Epithelial cell of prostate (primary cell): ENCODE data around the gene TMEM154.

Experiments
- DNase-seq: peaks from one replicate; pipeline ENCODE4 v3.0.0-alpha.2; 2011; ENCODE audit warnings: low read depth, low spot score
- H3K27ac ChIP-seq: fragments of 450-650 bp; 2 replicates; pipeline ENCODE4 v1.5.1; 2017; ENCODE audit warnings: mild to moderate bottlenecking

TMEM154 gene

GRCh38 chr4:152605031-152605430 lies 74.8 kb downstream of the TMEM154 start:
- no peak overlapping the region for H3K27ac ChIP-seq
- no peak for DNase-seq

- no peak overlapping the region for H3K27ac ChIP-seq
- no peak for DNase-seq
Measured at GRCh38 chr4:152601156-152601555, 78.6 kb downstream of the TMEM154 start.

- DNase-seq: no peak
- no peak overlapping the region for H3K27ac ChIP-seq
Measured at GRCh38 chr4:152599636-152600035, 80.2 kb downstream of the TMEM154 start.

- no peak for DNase-seq
- H3K27ac ChIP-seq: no peak overlapping the region
Measured at GRCh38 chr4:152599095-152599494, 80.7 kb downstream of the TMEM154 start.

- no peak overlapping the region for H3K27ac ChIP-seq
- DNase-seq: no peak
Measured at GRCh38 chr4:152598454-152598853, 81.3 kb downstream of the TMEM154 start.

GRCh38 chr4:152594978-152595925 lies 84.5 kb downstream of the TMEM154 start:
- no peak for DNase-seq
- no peak overlapping the region for H3K27ac ChIP-seq

- no peak for DNase-seq
- H3K27ac ChIP-seq: no peak overlapping the region
Measured at GRCh38 chr4:152594057-152594456, 85.7 kb downstream of the TMEM154 start.

- no peak overlapping the region for H3K27ac ChIP-seq
- DNase-seq: no peak
Measured at GRCh38 chr4:152591876-152592275, 87.9 kb downstream of the TMEM154 start.

GRCh38 chr4:152591396-152591795 lies 88.4 kb downstream of the TMEM154 start:
- DNase-seq: no peak
- H3K27ac ChIP-seq: peak overlapping the region; percentile 52

GRCh38 chr4:152590179-152591031 lies 89.4 kb downstream of the TMEM154 start:
- peak overlapping the region; percentile 52 for H3K27ac ChIP-seq
- peak; percentile 77 for DNase-seq

- no peak for DNase-seq
- no peak overlapping the region for H3K27ac ChIP-seq
Measured at GRCh38 chr4:152588869-152589268, 90.9 kb downstream of the TMEM154 start.

- no peak overlapping the region for H3K27ac ChIP-seq
- no peak for DNase-seq
Measured at GRCh38 chr4:152587127-152587526, 92.7 kb downstream of the TMEM154 start.

- H3K27ac ChIP-seq: no peak overlapping the region
- no peak for DNase-seq
Measured at GRCh38 chr4:152586668-152587067, 93.1 kb downstream of the TMEM154 start.

- no peak for DNase-seq
- no peak overlapping the region for H3K27ac ChIP-seq
Measured at GRCh38 chr4:152585023-152585441, 94.8 kb downstream of the TMEM154 start.

GRCh38 chr4:152581536-152582160 lies 98.1 kb downstream of the TMEM154 start:
- H3K27ac ChIP-seq: no peak overlapping the region
- no peak for DNase-seq

GRCh38 chr4:152579916-152580315 lies 99.9 kb downstream of the TMEM154 start:
- DNase-seq: no peak
- H3K27ac ChIP-seq: no peak overlapping the region

- no peak for DNase-seq
Measured at GRCh38 chr4:152579107-152579764, 100.6 kb downstream of the TMEM154 start.

GRCh38 chr4:152578670-152579069 lies 101.1 kb downstream of the TMEM154 start:
- H3K27ac ChIP-seq: no peak overlapping the region
- DNase-seq: no peak

More at GRCh38 chr4:152579107-152579764, 100.6 kb downstream of the TMEM154 start:
- H3K27ac ChIP-seq: no peak overlapping the region

GRCh38 chr4:152577708-152578396 lies 101.9 kb downstream of the TMEM154 start:
- DNase-seq: no peak
- H3K27ac ChIP-seq: no peak overlapping the region
